ENCODE measurements around the gene CYB5R4.

The CYB5R4 gene

GRCh38 chr6:83862776-83863471 lies 3.4 kb downstream of the CYB5R4 start:
- TF ChIP-seq, protein P1, sequence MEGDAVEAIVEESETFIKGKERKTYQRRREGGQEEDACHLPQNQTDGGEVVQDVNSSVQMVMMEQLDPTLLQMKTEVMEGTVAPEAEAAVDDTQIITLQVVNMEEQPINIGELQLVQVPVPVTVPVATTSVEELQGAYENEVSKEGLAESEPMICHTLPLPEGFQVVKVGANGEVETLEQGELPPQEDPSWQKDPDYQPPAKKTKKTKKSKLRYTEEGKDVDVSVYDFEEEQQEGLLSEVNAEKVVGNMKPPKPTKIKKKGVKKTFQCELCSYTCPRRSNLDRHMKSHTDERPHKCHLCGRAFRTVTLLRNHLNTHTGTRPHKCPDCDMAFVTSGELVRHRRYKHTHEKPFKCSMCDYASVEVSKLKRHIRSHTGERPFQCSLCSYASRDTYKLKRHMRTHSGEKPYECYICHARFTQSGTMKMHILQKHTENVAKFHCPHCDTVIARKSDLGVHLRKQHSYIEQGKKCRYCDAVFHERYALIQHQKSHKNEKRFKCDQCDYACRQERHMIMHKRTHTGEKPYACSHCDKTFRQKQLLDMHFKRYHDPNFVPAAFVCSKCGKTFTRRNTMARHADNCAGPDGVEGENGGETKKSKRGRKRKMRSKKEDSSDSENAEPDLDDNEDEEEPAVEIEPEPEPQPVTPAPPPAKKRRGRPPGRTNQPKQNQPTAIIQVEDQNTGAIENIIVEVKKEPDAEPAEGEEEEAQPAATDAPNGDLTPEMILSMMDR (conservative IDR thresholded peaks at IDR 0.05): no peak
- no peak overlapping the region for H3K27ac ChIP-seq

DNA sequence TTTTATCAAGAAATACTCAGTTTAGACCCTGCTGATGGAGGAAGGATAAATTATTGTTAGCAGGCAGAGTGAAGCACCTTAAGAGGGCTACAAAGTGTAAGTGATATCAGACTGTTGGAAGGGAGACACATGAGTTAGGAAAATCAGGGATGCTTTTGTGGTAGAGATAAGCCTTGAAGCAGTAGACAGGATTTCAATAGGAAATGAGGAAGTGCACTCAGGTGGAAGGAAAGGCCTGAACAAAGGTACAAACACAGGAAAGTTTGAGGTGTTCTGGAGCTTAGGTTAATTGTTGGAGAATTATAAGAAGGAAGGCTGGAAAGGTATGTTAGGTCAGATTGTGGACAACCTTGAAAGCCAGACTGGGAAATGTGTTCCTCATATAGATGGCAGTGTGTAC lies 7.6 kb downstream of the CYB5R4 start:
- H3K27ac ChIP-seq: no peak overlapping the region
- TF ChIP-seq, protein P1 (conservative IDR thresholded peaks at IDR 0.05): no peak

- TF ChIP-seq, protein P1 (conservative IDR thresholded peaks at IDR 0.05): no peak
- no peak overlapping the region for H3K27ac ChIP-seq
Observed at GRCh38 chr6:83867527-83868161, 8.2 kb downstream of the CYB5R4 start.

- H3K27ac ChIP-seq: no peak overlapping the region
- TF ChIP-seq, protein P1 (conservative IDR thresholded peaks at IDR 0.05): no peak
Observed at GRCh38 chr6:83868639-83869038, 9.2 kb downstream of the CYB5R4 start.

GRCh38 chr6:83870649-83871048 lies 11.2 kb downstream of the CYB5R4 start:
- TF ChIP-seq, protein P1 (conservative IDR thresholded peaks at IDR 0.05): no peak
- H3K27ac ChIP-seq: no peak overlapping the region

GRCh38 chr6:83872386-83873118 lies 13.1 kb downstream of the CYB5R4 start:
- TF ChIP-seq, protein P1 (conservative IDR thresholded peaks at IDR 0.05): no peak
- H3K27ac ChIP-seq: no peak overlapping the region

GRCh38 chr6:83873869-83874268 lies 14.4 kb downstream of the CYB5R4 start:
- H3K27ac ChIP-seq: no peak overlapping the region

More at GRCh38 chr6:83873869-83874268, 14.4 kb downstream of the CYB5R4 start:
- TF ChIP-seq, protein P1 (conservative IDR thresholded peaks at IDR 0.05): no peak
